BLaER1 (cell line): Measurements from ENCODE around the gene SFMBT2.

Experiments used
- H3K27ac ChIP-seq: shearing (Covaris generic); formaldehyde crosslinking; 2 replicates; pipeline ENCODE4 v1.8.1; 2022
- H3K27me3 ChIP-seq: shearing (Covaris generic); formaldehyde crosslinking; 2 replicates; pipeline ENCODE4 v1.8.1; 2022
- H3K36me3 ChIP-seq: shearing (Covaris generic); formaldehyde crosslinking; 2 replicates; pipeline ENCODE4 v1.8.1; 2022
- H3K4me1 ChIP-seq: shearing (Covaris generic); formaldehyde crosslinking; 2 replicates; pipeline ENCODE4 v1.8.1; 2022
- H3K4me2 ChIP-seq: shearing (Covaris generic); formaldehyde crosslinking; 2 replicates; pipeline ENCODE4 v1.8.1; 2022
- H3K4me3 ChIP-seq: shearing (Covaris generic); formaldehyde crosslinking; 2 replicates; pipeline ENCODE4 v1.8.1; 2022
- H3K9ac ChIP-seq: shearing (Covaris generic); formaldehyde crosslinking; 2 replicates; pipeline ENCODE4 v1.8.1; 2022
- H3K9me3 ChIP-seq: shearing (Covaris generic); formaldehyde crosslinking; 2 replicates; pipeline ENCODE4 v1.8.1; 2022
- H4K20me1 ChIP-seq: shearing (Covaris generic); formaldehyde crosslinking; 2 replicates; pipeline ENCODE4 v1.8.1; 2022
- Cebpa-rat ChIP-seq: shearing (Covaris generic); IDR thresholded peaks from 2 replicates; pipeline ENCODE4 v1.8.1; 2022

The SFMBT2 gene

GRCh38 chr10:7441403-7442147 is 30.7 kb upstream of the SFMBT2 start:
- H3K9me3 ChIP-seq: no peaks in the 10 kb centered on the region
- H3K4me1 ChIP-seq: peaks cover 44% of the 10 kb centered on the region
- H3K4me2 ChIP-seq: no peak overlapping the region
- no peak overlapping the region for H3K4me3 ChIP-seq
- no peak overlapping the region for H3K9ac ChIP-seq
- no peaks in the 10 kb centered on the region for H4K20me1 ChIP-seq
- no peaks in the 10 kb centered on the region for H3K36me3 ChIP-seq
- no peak overlapping the region for H3K27ac ChIP-seq
- no peak for TF ChIP-seq Cebpa-rat
- no peaks in the 10 kb centered on the region; the same call in 1 of the 2 replicates for H3K27me3 ChIP-seq

- Histone ChIP-seq H3K4me1 (peaks cover 37% of the 10 kb centered on the region), H3K27ac (no peak overlapping the region), H3K4me3 (no peak overlapping the region), H3K9ac (no peak overlapping the region), H3K9me3 (no peaks in the 10 kb centered on the region), H3K27me3 (no peaks in the 10 kb centered on the region; the same call in 1 of the 2 replicates), H3K36me3 (no peaks in the 10 kb centered on the region), H4K20me1 (no peaks in the 10 kb centered on the region), H3K4me2 (no peak overlapping the region)
- TF ChIP-seq Cebpa-rat: no peak
Observed at GRCh38 chr10:7439696-7440095, 28.9 kb upstream of the SFMBT2 start.

DNA sequence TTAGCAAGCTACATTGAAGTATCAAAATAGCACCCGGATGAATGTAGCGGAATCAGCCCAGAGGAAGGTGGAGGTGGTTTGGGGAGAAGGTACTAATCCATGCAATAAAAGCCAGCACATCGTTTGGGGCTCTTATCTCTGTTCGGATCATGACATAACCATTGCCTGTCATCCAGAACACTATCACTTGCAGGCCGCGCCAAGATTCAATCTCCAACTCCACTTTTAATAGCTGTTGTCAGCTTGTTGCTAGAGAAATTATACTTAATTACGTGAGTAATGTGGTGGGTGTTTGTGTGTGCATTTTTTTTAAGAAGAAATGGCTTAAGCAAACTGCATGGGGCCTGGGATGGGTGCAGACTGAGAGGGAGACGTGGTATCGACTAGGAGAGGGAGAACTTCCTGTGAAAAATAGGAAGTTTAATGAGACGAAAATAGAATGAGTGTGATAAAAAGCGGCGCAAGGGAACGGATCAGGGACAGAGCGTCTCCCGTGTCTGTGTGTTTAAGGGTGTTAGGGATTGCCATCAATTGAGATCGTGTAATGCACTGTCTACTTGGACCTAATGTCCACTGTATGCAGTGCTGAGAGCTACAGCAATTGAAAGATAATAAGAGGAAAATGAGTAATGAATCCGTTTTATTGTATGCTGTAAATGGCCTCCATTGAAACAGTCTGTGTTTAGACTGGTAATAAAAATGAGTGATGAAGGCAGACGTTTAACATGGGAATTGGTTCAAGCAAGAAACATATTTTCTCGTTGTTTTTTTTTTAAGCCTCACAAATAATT is 27.6 kb upstream of the SFMBT2 start:
- Histone ChIP-seq H3K4me1 (peaks cover 26% of the 10 kb centered on the region), H3K9me3 (no peaks in the 10 kb centered on the region), H3K4me2 (peak overlapping the region; percentile 54), H3K4me3 (no peak overlapping the region), H3K27me3 (no peaks in the 10 kb centered on the region), H3K27ac (no peak overlapping the region), H4K20me1 (no peaks in the 10 kb centered on the region), H3K36me3 (no peaks in the 10 kb centered on the region), H3K9ac (no peak overlapping the region)
- no peak for TF ChIP-seq Cebpa-rat

GRCh38 chr10:7436490-7437100 is 25.8 kb upstream of the SFMBT2 start:
- no peak overlapping the region for H3K9ac ChIP-seq
- no peaks in the 10 kb centered on the region for H4K20me1 ChIP-seq
- no peaks in the 10 kb centered on the region for H3K27me3 ChIP-seq
- H3K4me3 ChIP-seq: no peak overlapping the region
- H3K36me3 ChIP-seq: no peaks in the 10 kb centered on the region
- no peak for TF ChIP-seq Cebpa-rat
- no peak overlapping the region for H3K27ac ChIP-seq
- H3K4me2 ChIP-seq: peak overlapping the region; percentile 55
- no peaks in the 10 kb centered on the region for H3K9me3 ChIP-seq
- H3K4me1 ChIP-seq: peaks cover 26% of the 10 kb centered on the region

DNA sequence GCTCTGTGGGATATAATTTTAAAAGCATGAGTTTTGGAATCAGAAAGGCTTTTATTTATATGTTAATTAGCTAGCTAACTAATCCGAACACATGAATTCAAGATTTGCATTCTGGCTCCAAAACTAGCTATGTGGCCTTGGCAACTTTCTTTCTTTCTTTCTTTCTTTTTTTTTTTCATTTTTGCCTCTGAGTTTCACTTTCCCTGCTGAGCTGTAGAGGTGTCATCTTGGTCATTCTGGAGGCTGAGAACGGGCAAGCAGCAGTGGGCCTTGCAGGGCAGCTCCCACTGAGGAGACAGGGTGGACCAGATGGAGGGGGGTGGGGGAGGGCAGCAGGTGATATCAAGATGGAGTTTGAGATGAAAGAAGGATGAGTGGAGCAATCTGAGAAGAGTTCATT is 24.8 kb upstream of the SFMBT2 start:
- H3K4me2 ChIP-seq: no peak overlapping the region

GRCh38 chr10:7434378-7434777 is 23.5 kb upstream of the SFMBT2 start:
- H3K9ac ChIP-seq: no peak overlapping the region
- TF ChIP-seq Cebpa-rat: no peak
- peaks cover 26% of the 10 kb centered on the region for H3K4me1 ChIP-seq
- H3K27ac ChIP-seq: no peak overlapping the region
- H3K4me3 ChIP-seq: no peak overlapping the region
- no peaks in the 10 kb centered on the region for H3K9me3 ChIP-seq
- no peaks in the 10 kb centered on the region for H3K27me3 ChIP-seq
- no peaks in the 10 kb centered on the region for H3K36me3 ChIP-seq
- H4K20me1 ChIP-seq: no peaks in the 10 kb centered on the region
- H3K4me2 ChIP-seq: no peak overlapping the region

More for the DNA sequence above, 24.8 kb upstream of the SFMBT2 start:
- Histone ChIP-seq H3K4me1 (peaks cover 26% of the 10 kb centered on the region), H3K27me3 (no peaks in the 10 kb centered on the region), H3K9me3 (no peaks in the 10 kb centered on the region), H3K4me3 (no peak overlapping the region), H3K9ac (no peak overlapping the region), H3K36me3 (no peaks in the 10 kb centered on the region), H3K27ac (no peak overlapping the region), H4K20me1 (no peaks in the 10 kb centered on the region)
- TF ChIP-seq Cebpa-rat: no peak

GRCh38 chr10:7433861-7434260 is 23.0 kb upstream of the SFMBT2 start:
- Histone ChIP-seq H3K4me1 (peaks cover 21% of the 10 kb centered on the region), H3K27me3 (no peaks in the 10 kb centered on the region), H3K36me3 (no peaks in the 10 kb centered on the region), H3K27ac (no peak overlapping the region), H3K9me3 (no peaks in the 10 kb centered on the region), H3K9ac (no peak overlapping the region), H4K20me1 (no peaks in the 10 kb centered on the region), H3K4me2 (peak overlapping the region; percentile 21), H3K4me3 (no peak overlapping the region)
- TF ChIP-seq Cebpa-rat: no peak

DNA sequence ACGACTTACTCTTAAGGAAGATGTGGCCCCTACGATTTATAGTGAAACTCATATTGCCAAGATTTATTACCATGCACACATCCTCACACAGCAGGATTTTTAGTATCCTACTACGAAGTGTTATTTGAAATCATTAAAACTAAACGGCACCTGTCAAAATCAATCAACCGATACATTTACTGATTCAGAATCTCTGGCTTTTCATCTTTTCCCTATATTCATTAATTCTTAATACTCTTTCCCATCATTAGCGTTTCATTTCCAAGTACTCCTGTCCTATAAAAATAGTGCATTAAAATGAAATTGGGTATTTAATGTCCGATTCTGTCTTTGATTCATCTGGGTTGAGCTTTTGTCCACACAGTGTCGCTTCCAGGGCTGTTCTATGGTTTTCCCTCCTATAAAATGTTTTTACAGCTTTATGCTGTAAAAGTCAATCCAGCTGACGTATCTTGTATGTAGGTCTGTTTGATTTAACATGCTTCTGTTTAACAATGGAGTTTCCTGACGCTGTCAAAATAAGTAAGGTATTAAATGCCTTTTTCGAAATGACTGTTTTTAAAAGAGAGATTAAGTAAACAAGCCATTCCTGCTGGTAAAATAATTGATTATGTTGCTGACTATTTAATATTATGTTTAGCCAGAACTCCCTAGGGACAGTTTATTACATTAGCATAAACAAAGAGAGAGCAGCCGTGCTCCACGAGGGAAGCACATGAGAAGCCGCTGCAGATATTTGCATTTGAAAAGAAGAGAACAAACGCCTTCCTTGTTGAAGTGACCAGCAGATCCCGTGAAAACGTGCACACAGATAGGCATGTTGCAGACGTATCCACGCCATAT is 22.3 kb upstream of the SFMBT2 start:
- H3K27ac ChIP-seq: no peak overlapping the region

DNA sequence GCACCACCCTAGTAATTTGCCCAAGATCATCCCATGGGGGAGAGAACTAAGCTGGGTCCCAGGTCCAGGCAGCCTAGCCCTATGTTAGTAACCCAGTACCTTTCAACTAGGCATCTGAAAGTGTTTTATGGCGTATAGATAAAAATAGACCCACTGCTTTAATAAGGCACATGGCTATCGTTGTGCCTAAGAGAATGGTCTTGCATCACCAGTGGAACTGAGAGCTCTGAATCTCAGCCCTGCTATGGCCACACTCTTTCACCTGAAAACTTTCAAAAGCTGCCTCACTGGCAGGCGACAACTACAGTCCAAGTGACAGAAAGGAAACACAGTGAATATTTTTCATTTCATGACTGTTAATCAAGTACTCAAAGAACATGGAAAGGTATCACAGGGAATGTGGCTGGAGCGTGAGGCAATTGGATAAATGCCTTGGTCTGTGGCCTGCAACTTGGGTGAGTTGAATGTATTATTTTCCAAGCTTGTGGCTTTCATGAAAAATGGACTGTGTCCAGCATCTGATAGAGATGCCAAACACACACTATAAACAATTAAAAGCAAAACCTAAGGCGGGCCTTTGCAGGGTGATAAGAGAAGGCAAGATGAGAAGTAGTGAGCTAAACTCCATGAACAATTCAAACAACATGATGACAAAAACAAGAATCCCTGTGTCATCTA is 18.0 kb upstream of the SFMBT2 start:
- Histone ChIP-seq H3K9me3 (no peaks in the 10 kb centered on the region), H3K36me3 (no peaks in the 10 kb centered on the region), H3K27me3 (no peaks in the 10 kb centered on the region), H3K4me3 (no peak overlapping the region), H3K4me1 (no peaks in the 10 kb centered on the region), H3K4me2 (no peak overlapping the region), H4K20me1 (no peaks in the 10 kb centered on the region), H3K9ac (no peak overlapping the region), H3K27ac (no peak overlapping the region)
- no peak for TF ChIP-seq Cebpa-rat

More for the DNA sequence above, 22.3 kb upstream of the SFMBT2 start:
- Histone ChIP-seq H3K36me3 (no peaks in the 10 kb centered on the region), H3K9ac (no peak overlapping the region), H3K9me3 (no peaks in the 10 kb centered on the region), H3K4me2 (peak overlapping the region; percentile 21), H3K4me1 (peaks cover 14% of the 10 kb centered on the region), H3K27me3 (no peaks in the 10 kb centered on the region), H3K4me3 (no peak overlapping the region), H4K20me1 (no peaks in the 10 kb centered on the region)
- TF ChIP-seq Cebpa-rat: no peak
